Measurements from ENCODE around the gene CFAP77.
"Not testable (repeated sequence)": the region's sequence is repeated elsewhere in the genome, so short reads cannot be mapped to it uniquely, and the experiment has no call there.

- not testable (repeated sequence) for TF ChIP-seq RAD21 (IDR thresholded peaks at IDR 0.05; ENCODE audit: low read length); SIN3A (IDR thresholded peaks at IDR 0.05; ENCODE audit: borderline replicate concordance, low read depth, low read length); CTCF (IDR thresholded peaks at IDR 0.05); RFX5 (IDR thresholded peaks at IDR 0.05; ENCODE audit: low read length); REST (IDR thresholded peaks at IDR 0.05; ENCODE audit: low read depth, low read length); EZH2phosphoT487 (IDR thresholded peaks at IDR 0.05; ENCODE audit: borderline replicate concordance, low read depth); RXRA (IDR thresholded peaks at IDR 0.05; ENCODE audit: borderline replicate concordance, low read depth); TAF1 (IDR thresholded peaks at IDR 0.05; ENCODE audit: borderline replicate concordance, low read depth, low read length); TEAD4 (IDR thresholded peaks at IDR 0.05; ENCODE audit: borderline replicate concordance, insufficient read depth); RCOR1 (IDR thresholded peaks at IDR 0.05; ENCODE audit: low read length); FOXM1 (IDR thresholded peaks at IDR 0.05; ENCODE audit: low read depth)
These were observed 32.2 kb upstream of the CFAP77 start for GRCh38 chr9:132377769-132378168.
